Osteoblast (primary cell): Measurements from ENCODE around the gene NME1. TPM values are rescaled to one million over a fixed set of nuclear protein-coding genes. Genes with fewer than 3 reads are reported as not detected.

Experiments used
- DNase-seq: peaks from one replicate; pipeline ENCODE4 v3.0.0; 2011; ENCODE audit warnings: low spot score, mixed read lengths; ENCODE audit not compliant: insufficient read length; ENCODE audit errors: missing footprints
- H2AFZ ChIP-seq: 2 replicates; pipeline ENCODE4 v1.6.0; 2011; ENCODE audit warnings: mild to moderate bottlenecking, low read length
- H3K27ac ChIP-seq: 2 replicates; pipeline ENCODE4 v1.5.1; 2011; ENCODE audit warnings: mild to moderate bottlenecking, low read depth, low read length, moderate library complexity
- H3K27me3 ChIP-seq: 2 replicates; pipeline ENCODE4 v1.6.0; 2012; ENCODE audit warnings: mild to moderate bottlenecking, control low read depth, inconsistent platforms, low read length, moderate library complexity; ENCODE audit not compliant: insufficient read depth
- H3K36me3 ChIP-seq: 2 replicates; pipeline ENCODE4 v1.5.1; 2011; ENCODE audit warnings: mild to moderate bottlenecking, low read length, control low read depth, moderate library complexity; ENCODE audit not compliant: insufficient read depth
- H3K4me1 ChIP-seq: 2 replicates; pipeline ENCODE4 v1.5.1; 2011; ENCODE audit warnings: mild to moderate bottlenecking, low read length, control low read depth, moderate library complexity; ENCODE audit not compliant: insufficient read depth
- H3K4me2 ChIP-seq: 2 replicates; pipeline ENCODE4 v1.6.0; 2011; ENCODE audit warnings: mild to moderate bottlenecking, low read length; ENCODE audit not compliant: insufficient read depth
- H3K4me3 ChIP-seq: fragments of 200-600 bp; sonication (generic); 3 replicates; pipeline ENCODE4 v1.5.1; 2012; ENCODE audit warnings: mild to moderate bottlenecking, low read length, inconsistent platforms; ENCODE audit not compliant: insufficient read depth
- H3K79me2 ChIP-seq: 2 replicates; pipeline ENCODE4 v1.6.0; 2012; ENCODE audit warnings: mild to moderate bottlenecking, low read length, control low read depth, inconsistent platforms; ENCODE audit not compliant: insufficient read depth
- H3K9me3 ChIP-seq: 2 replicates; pipeline ENCODE4 v1.5.1; 2011; ENCODE audit warnings: low read depth, low read length, control low read depth
- H4K20me1 ChIP-seq: 2 replicates; pipeline ENCODE4 v1.6.0; 2012; ENCODE audit warnings: mild to moderate bottlenecking, low read length, control low read depth; ENCODE audit not compliant: insufficient read depth
- CTCF ChIP-seq: IDR thresholded peaks from 2 replicates; pipeline ENCODE4 v1.5.1; 2011; ENCODE audit warnings: mild to moderate bottlenecking, low read depth, low read length, moderate library complexity; ENCODE audit errors: extremely low read depth
- total RNA-seq: library from RNA; depleted of rRNA; stranded (reverse); fragments of >200 nt; gene quantifications from 2 replicates; pipeline ENCODE4 v1.2.3, GENCODE V29; 2012

NME1 gene
- total RNA-seq, 1 donor: 58.6 TPM

DNA sequence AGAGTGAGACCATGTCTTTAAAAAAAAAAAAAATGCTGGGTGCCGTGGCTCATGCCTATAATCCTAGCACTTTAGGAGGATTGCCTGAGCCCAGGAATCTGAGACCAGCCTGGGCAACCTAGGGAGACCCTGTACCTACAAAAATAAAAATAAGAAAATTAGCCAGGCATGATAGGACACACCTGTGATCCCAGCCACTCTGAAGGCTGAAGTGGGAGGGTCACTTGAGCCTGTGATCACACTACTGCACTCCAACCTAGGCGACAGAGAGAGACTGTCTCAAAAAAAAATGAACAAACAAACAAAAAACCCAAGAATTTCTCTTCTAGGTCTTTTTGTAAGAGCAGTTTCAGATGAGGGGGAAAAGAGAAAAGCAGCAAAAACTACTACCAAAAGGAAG lies 47.5 kb downstream of the NME1 start:
- Histone ChIP-seq H3K79me2 (no peaks in the 10 kb centered on the region), H3K4me3 (no peak overlapping the region), H3K27me3 (no peaks in the 10 kb centered on the region), H3K27ac (no peak overlapping the region), H3K4me1 (no peaks in the 10 kb centered on the region), H3K9me3 (no peaks in the 10 kb centered on the region), H4K20me1 (no peaks in the 10 kb centered on the region), H3K4me2 (no peak overlapping the region), H3K36me3 (peaks cover 43% of the 10 kb centered on the region), H2AFZ (no peak overlapping the region)
- no peak for DNase-seq
- TF ChIP-seq CTCF: no peak

DNA sequence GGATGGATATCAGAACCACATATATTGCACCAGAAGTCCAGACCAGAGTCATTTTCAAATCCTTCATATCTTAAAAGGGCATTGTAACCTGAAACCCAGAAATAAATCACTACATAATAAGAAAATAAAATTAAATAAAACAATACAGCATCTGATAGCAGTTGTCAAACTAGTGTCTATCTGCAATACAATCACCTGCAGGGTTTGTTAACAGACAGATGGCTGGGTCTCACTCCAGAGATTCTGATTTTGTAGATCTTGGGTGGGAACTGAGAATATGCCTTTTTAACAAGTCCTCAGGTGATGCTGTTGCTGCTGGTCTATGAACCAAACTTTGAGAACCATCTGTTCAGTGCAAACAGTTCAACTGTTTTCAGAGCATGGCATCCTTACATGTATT lies 50.5 kb downstream of the NME1 start:
- H3K4me3 ChIP-seq: no peak overlapping the region
- no peaks in the 10 kb centered on the region for H3K27me3 ChIP-seq
- no peaks in the 10 kb centered on the region for H3K9me3 ChIP-seq
- no peak for DNase-seq
- H3K79me2 ChIP-seq: no peaks in the 10 kb centered on the region
- no peaks in the 10 kb centered on the region for H3K4me1 ChIP-seq
- no peak overlapping the region for H2AFZ ChIP-seq
- no peaks in the 10 kb centered on the region for H4K20me1 ChIP-seq
- TF ChIP-seq CTCF: no peak
- H3K36me3 ChIP-seq: peaks cover 47% of the 10 kb centered on the region
- H3K27ac ChIP-seq: no peak overlapping the region
- no peak overlapping the region for H3K4me2 ChIP-seq

Other genes starting within 250 kb of the NME1 start
- gene SPAG9, start 32.7 kb upstream of the NME1 start, total RNA-seq: 175 and 192 TPM in 2 replicates
- gene NME2, start 12.9 kb downstream of the NME1 start, total RNA-seq: 512 and 524 TPM in 2 replicates
- 13.3 and 16.3 TPM in 2 replicates for gene MBTD1, start 106.5 kb downstream of the NME1 start, total RNA-seq
- gene UTP18, start 107.0 kb downstream of the NME1 start, total RNA-seq: 31.5 and 38.0 TPM in 2 replicates